Brain microvascular endothelial cell (primary cell): ENCODE measurements around the gene TTC24.
"Not testable (repeated sequence)": the region's sequence is repeated elsewhere in the genome, so short reads cannot be mapped to it uniquely, and the experiment has no call there.

Experiments
- DNase-seq: peaks from one replicate; pipeline ENCODE4 v3.0.0-alpha.2; 2020
- H3K27ac ChIP-seq: fragments of 250-450 bp; sonication (Bioruptor Pico); 2 replicates; pipeline ENCODE4 v1.5.1; 2020; ENCODE audit warnings: mild to moderate bottlenecking, moderate library complexity
- H3K27me3 ChIP-seq: fragments of 250-450 bp; sonication (Bioruptor Pico); replicated peaks from 2 replicates; pipeline ENCODE4 v1.5.1; 2020; ENCODE audit warnings: mild to moderate bottlenecking
- H3K36me3 ChIP-seq: fragments of 250-450 bp; sonication (Bioruptor Pico); replicated peaks from 2 replicates; pipeline ENCODE4 v1.5.1; 2020; ENCODE audit warnings: mild to moderate bottlenecking
- H3K4me3 ChIP-seq: 2 replicates; pipeline ENCODE4 v1.5.1; 2011; ENCODE audit warnings: low read depth, mild to moderate bottlenecking, control low read depth, low read length, moderate library complexity
- in situ Hi-C: cut with HindIII; loops from 2 replicates; pipeline ENCODE4 v1.10.0; 2017; ENCODE audit warnings: low sequenced_read_pairs, low pct_ligation_motif_present
- TF ChIP-seq, protein P1 (sequence below): IDR thresholded peaks from 2 replicates; pipeline ENCODE4 v1.5.1; 2011; ENCODE audit warnings: low read depth, mild to moderate bottlenecking, moderate library complexity, low read length, control low read depth, inconsistent platforms; ENCODE audit errors: missing control alignments

Gene TTC24

DNA sequence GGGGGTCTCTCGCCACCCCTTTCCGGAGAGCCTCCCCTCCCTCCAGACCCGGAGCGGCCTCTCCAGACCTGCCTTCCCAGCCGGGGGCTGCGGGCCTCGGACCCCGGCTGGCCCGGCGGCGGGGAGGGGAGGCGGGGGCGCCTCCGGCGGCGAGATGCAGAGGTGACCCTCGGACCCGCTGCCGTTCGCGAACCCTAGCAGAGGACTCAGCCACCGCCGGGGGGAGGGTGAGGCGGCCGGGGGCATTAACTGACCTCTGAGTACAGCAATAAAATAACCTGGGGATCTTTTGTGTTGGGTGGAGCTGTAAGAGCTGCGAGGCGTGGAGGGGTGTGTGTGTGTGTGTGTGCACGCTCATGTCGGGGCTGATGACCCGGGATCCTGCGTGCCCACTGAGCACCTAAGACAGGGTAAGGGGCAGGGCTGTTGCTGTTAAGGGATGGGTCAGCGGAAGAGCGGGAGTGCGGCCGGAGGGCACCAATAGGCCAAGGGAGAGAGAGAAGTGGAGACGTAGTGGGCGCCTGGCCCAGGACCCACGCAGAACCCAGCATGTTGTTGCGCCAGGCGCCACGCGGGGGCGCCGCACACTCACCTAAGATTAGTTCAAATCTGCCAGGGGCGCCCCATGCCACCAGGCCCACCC lies 46.0 kb downstream of the TTC24 start:
- H3K27me3 ChIP-seq = peaks cover 33% of the 10 kb centered on the region
- no peak overlapping the region for H3K4me3 ChIP-seq
- no peaks in the 10 kb centered on the region for H3K36me3 ChIP-seq
- no peak overlapping the region for H3K27ac ChIP-seq
- TF ChIP-seq, protein P1, sequence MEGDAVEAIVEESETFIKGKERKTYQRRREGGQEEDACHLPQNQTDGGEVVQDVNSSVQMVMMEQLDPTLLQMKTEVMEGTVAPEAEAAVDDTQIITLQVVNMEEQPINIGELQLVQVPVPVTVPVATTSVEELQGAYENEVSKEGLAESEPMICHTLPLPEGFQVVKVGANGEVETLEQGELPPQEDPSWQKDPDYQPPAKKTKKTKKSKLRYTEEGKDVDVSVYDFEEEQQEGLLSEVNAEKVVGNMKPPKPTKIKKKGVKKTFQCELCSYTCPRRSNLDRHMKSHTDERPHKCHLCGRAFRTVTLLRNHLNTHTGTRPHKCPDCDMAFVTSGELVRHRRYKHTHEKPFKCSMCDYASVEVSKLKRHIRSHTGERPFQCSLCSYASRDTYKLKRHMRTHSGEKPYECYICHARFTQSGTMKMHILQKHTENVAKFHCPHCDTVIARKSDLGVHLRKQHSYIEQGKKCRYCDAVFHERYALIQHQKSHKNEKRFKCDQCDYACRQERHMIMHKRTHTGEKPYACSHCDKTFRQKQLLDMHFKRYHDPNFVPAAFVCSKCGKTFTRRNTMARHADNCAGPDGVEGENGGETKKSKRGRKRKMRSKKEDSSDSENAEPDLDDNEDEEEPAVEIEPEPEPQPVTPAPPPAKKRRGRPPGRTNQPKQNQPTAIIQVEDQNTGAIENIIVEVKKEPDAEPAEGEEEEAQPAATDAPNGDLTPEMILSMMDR = peak; percentile 89
- in situ Hi-C loops = no loop called here
- DNase-seq = no peak

DNA sequence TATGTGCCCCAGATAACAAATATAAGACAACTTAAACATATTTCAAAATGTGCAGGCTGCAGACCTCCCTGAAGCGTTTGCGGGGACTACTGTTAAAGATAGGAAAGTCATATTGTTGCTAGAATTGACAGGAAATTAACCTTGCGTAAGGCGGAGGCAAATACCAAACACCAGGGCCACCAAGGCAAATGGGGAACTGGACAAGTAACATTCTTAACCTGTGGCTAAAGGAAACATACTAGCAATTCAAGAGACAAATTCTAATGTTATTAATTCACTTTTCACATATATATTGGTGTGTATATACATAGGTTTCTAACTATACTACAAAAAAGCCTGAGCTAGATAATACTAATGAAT lies 46.5 kb downstream of the TTC24 start:
- TF ChIP-seq, protein P1 = no peak
- no peak overlapping the region for H3K4me3 ChIP-seq
- H3K27ac ChIP-seq = no peak overlapping the region
- H3K36me3 ChIP-seq = no peaks in the 10 kb centered on the region
- in situ Hi-C loops = no loop called here
- no peak for DNase-seq
- peaks cover 32% of the 10 kb centered on the region for H3K27me3 ChIP-seq

DNA sequence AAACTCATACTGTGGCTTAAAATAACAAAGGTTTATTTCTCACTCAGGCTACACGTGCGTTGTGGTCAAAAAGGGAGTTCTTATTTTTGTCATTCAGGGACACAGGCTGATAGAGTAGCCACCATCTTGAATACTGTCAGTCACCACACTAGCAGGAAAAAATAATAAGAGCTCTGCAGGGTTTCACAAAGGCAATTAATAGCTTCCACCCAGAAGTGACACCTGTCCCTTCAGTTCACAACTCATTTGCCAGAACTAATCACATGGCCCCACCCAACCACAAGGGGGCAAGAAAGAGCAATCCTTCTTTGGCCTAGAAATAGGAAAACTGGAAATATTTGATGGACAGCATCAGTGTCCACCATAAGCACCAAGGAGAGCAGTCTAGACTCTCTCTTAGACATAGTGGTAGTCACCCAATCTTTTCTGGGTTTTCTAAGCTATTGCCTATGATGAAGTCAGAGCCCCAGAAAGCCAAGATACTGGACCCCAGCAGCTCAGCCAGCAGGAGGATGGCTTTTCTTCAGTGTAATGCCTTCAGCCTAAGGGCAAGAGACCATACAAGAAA lies 47.9 kb downstream of the TTC24 start:
- peak; percentile 41 for DNase-seq
- Histone ChIP-seq H3K27me3 (peaks cover 32% of the 10 kb centered on the region), H3K4me3 (no peak overlapping the region), H3K36me3 (no peaks in the 10 kb centered on the region), H3K27ac (no peak overlapping the region)
- TF ChIP-seq, protein P1 = peak; percentile 82
- in situ Hi-C loops = no loop called here

DNA sequence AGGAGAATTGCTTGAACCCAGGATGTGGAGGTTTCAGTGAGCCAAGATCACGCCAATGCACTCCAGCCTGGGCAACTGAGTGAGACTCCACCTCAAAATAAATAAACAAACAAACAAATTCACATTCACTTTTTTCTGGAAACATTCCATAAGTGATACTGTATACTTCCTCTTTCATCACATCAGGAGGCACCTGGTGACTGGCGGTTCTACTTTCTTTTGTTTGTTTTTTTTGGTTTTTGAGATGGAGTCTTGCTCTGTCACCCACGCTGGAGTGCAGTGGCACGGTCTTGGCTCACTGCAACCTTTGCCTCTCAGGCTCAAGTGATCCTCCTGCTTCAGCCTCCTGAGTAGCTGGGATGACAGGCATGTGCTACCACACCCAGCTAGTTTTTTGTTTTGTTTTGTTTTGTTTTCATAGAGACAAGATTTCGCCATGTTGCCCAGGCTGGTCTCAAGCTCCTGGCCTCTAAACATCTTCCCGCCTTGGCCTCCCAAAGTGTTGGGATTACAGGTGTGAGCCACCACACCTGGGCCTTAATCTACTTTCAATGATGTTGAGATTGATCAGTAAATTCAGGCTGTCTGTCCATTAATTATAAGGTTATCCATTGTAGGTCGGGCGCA lies 50.4 kb downstream of the TTC24 start:
- Histone ChIP-seq H3K36me3 (no peaks in the 10 kb centered on the region), H3K4me3 (no peak overlapping the region), H3K27ac (no peak overlapping the region), H3K27me3 (peaks cover 16% of the 10 kb centered on the region)
- in situ Hi-C loops = no loop called here
- no peak for DNase-seq
- TF ChIP-seq, protein P1 = no peak

DNA sequence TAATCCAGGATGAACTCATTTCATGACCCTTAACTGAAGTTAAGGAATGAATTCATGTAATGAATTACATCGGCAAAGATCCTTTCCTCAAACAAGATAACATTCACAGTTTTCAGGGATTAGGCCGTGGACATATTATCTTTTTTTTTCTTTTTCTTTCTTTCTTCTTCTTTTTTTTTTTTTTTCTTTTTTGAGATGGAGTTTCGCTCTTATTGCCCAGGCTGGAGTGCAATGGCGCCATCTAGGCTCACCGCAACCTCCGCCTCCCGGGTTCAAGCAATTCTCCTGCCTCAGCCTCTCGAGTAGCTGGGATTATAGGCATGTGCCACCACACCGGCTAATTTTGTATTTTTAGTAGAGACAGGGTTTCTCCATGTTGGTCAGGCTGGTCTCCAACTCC lies 51.6 kb downstream of the TTC24 start:
- peaks cover 11% of the 10 kb centered on the region for H3K27me3 ChIP-seq
- DNase-seq, in situ Hi-C loops, H3K27ac ChIP-seq, H3K4me3 ChIP-seq, H3K36me3 ChIP-seq: not testable (repeated sequence)

DNA sequence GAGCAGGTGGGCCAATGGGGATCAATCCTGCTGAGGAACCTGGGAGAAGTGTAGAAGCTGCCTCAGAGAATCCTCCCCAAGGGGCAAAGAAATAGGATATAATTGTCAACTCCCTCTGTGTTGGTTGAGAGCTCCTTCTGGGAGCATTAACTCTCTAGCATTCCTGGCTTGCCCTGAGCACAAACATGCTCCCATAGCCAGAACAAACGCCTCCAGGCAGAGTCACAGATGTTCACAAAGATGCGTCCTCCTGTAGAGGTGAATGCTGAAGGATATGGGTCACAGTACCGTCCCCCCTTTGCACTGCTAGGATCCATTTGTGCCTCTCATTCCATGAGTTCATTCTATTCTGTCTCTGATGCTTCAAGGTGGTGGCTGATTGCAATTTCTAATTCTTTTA lies 52.8 kb downstream of the TTC24 start:
- Histone ChIP-seq H3K27me3 (peaks cover 14% of the 10 kb centered on the region), H3K36me3 (no peaks in the 10 kb centered on the region), H3K4me3 (no peak overlapping the region), H3K27ac (no peak overlapping the region)
- no peak for DNase-seq
- in situ Hi-C loops = no loop called here
- TF ChIP-seq, protein P1 = no peak
